GM23338 (cell line): ENCODE data around the gene DENND4A. TPM values are rescaled to one million over a fixed set of nuclear protein-coding genes. Genes with fewer than 3 reads are reported as not detected.

Experiments
- ATAC-seq: fragments of 200-7000 bp; cut with Tn5 transposase; 3 replicates; pipeline ENCODE4 v1.9.1; 2020
- DNase-seq: peaks from one replicate; pipeline ENCODE4 v3.0.0-alpha.2; 2015; ENCODE audit warnings: low spot score
- H2AFZ ChIP-seq: fragments of 200-600 bp; sonication (generic); 2 replicates; pipeline ENCODE4 v1.8.0; 2016; ENCODE audit warnings: antibody characterized with exemption, mild to moderate bottlenecking, moderate library complexity
- H3F3A ChIP-seq: fragments of 200-600 bp; sonication (generic); replicated peaks from 2 replicates; pipeline ENCODE4 v1.8.0; 2017; ENCODE audit warnings: antibody characterized with exemption, mixed run types, low read depth
- H3K27ac ChIP-seq: fragments of 200-600 bp; sonication (generic); 2 replicates; pipeline ENCODE4 v1.6.1; 2016; ENCODE audit warnings: low read depth
- H3K27me3 ChIP-seq: fragments of 200-600 bp; sonication (generic); 2 replicates; pipeline ENCODE4 v1.8.0; 2016; ENCODE audit warnings: mild to moderate bottlenecking, mixed run types, moderate library complexity; ENCODE audit not compliant: insufficient read depth
- H3K36me3 ChIP-seq: fragments of 200-600 bp; sonication (generic); 2 replicates; pipeline ENCODE4 v1.8.0; 2016; ENCODE audit warnings: mild to moderate bottlenecking; ENCODE audit not compliant: insufficient read depth
- H3K4me1 ChIP-seq: fragments of 200-600 bp; sonication (generic); 2 replicates; pipeline ENCODE4 v1.8.0; 2016; ENCODE audit warnings: mild to moderate bottlenecking, moderate library complexity; ENCODE audit not compliant: insufficient read depth
- H3K4me2 ChIP-seq: fragments of 200-600 bp; sonication (generic); 2 replicates; pipeline ENCODE4 v1.7.1; 2017; ENCODE audit warnings: mixed run types
- H3K4me3 ChIP-seq: fragments of 200-600 bp; sonication (generic); 2 replicates; pipeline ENCODE4 v1.6.1; 2016; ENCODE audit warnings: mixed run types
- H3K79me2 ChIP-seq: fragments of 200-600 bp; sonication (generic); replicated peaks from 2 replicates; pipeline ENCODE4 v1.8.0; 2017; ENCODE audit warnings: mild to moderate bottlenecking; ENCODE audit not compliant: insufficient read depth
- H3K9me2 ChIP-seq: fragments of 200-600 bp; sonication (generic); 2 replicates; pipeline ENCODE4 v1.8.0; 2017; ENCODE audit not compliant: insufficient read depth
- H4K20me1 ChIP-seq: fragments of 200-600 bp; sonication (generic); replicated peaks from 2 replicates; pipeline ENCODE4 v1.8.0; 2017; ENCODE audit warnings: mild to moderate bottlenecking; ENCODE audit not compliant: insufficient read depth
- H3K27ac Mint-ChIP-seq: 2 replicates; pipeline ENCODE4 v1.8.0; 2020; ENCODE audit warnings: inconsistent platforms, mild to moderate bottlenecking, moderate library complexity, mixed read lengths
- H3K27me3 Mint-ChIP-seq: 3 replicates; pipeline ENCODE4 v1.8.0; 2022; ENCODE audit warnings: low read depth, mild to moderate bottlenecking, moderate library complexity, mixed read lengths, inconsistent platforms; ENCODE audit not compliant: insufficient read depth, poor library complexity
- H3K36me3 Mint-ChIP-seq: 3 replicates; pipeline ENCODE4 v1.8.0; 2021; ENCODE audit warnings: low read depth, mild to moderate bottlenecking, inconsistent platforms, moderate library complexity, mixed read lengths
- H3K4me1 Mint-ChIP-seq: 3 replicates; pipeline ENCODE4 v1.8.0; 2020; ENCODE audit warnings: mild to moderate bottlenecking, inconsistent platforms, mixed read lengths
- H3K4me3 Mint-ChIP-seq: 3 replicates; pipeline ENCODE4 v1.8.0; 2021; ENCODE audit warnings: moderate library complexity, mild to moderate bottlenecking, inconsistent platforms, mixed read lengths
- H3K9me3 Mint-ChIP-seq: 3 replicates; pipeline ENCODE4 v1.8.0; 2020; ENCODE audit warnings: moderate library complexity, mild to moderate bottlenecking, inconsistent platforms, mixed read lengths
- CREB1 ChIP-seq: fragments of 250-450 bp; sonication (Bioruptor Pico); IDR thresholded peaks from 2 replicates; pipeline ENCODE4 v1.5.0; 2020; ENCODE audit warnings: low read depth, mild to moderate bottlenecking, moderate library complexity
- CTCF ChIP-seq, 2 experiments: fragments of 200-600 bp in 1 of 2; sonication (generic) in 1 of 2; conservative IDR thresholded peaks; 2 replicates each; pipeline versions ENCODE4 v1.5.1 to v1.6.1; 2016 to 2017; ENCODE audit warnings: antibody characterized with exemption in 2 of 2, low read depth in 2 of 2, mild to moderate bottlenecking in 2 of 2, moderate library complexity in 1 of 2
- EZH2 ChIP-seq: fragments of 200-600 bp; sonication (generic); IDR thresholded peaks from one replicate; pipeline ENCODE4 v1.8.0; 2017; ENCODE audit warnings: antibody characterized with exemption, mild to moderate bottlenecking, low read depth; ENCODE audit not compliant: unreplicated experiment
- EZH2phosphoT487 ChIP-seq: fragments of 200-600 bp; sonication (generic); IDR thresholded peaks from one replicate; pipeline ENCODE4 v1.8.1; 2018; ENCODE audit warnings: antibody characterized with exemption; ENCODE audit not compliant: unreplicated experiment
- JUNB ChIP-seq: IDR thresholded peaks from one replicate; pipeline ENCODE4 v1.6.1; 2016; ENCODE audit warnings: antibody characterized with exemption; ENCODE audit not compliant: unreplicated experiment
- NANOG ChIP-seq: IDR thresholded peaks from 2 replicates; pipeline ENCODE4 v1.6.1; 2016; ENCODE audit warnings: antibody characterized with exemption, borderline replicate concordance
- POLR2AphosphoS5 ChIP-seq: IDR thresholded peaks from 2 replicates; pipeline ENCODE4 v1.6.1; 2016; ENCODE audit warnings: antibody characterized with exemption, low read depth
- REST ChIP-seq: IDR thresholded peaks from one replicate; pipeline ENCODE4 v1.6.1; 2018; ENCODE audit warnings: antibody characterized with exemption; ENCODE audit not compliant: unreplicated experiment
- STAT1 ChIP-seq: IDR thresholded peaks from one replicate; pipeline ENCODE4 v1.6.1; 2016; ENCODE audit warnings: antibody characterized with exemption; ENCODE audit not compliant: unreplicated experiment
- ZNF114 ChIP-seq: fragments of 250-450 bp; sonication (Bioruptor Pico); IDR thresholded peaks from 2 replicates; pipeline ENCODE4 v1.5.0; 2020; ENCODE audit warnings: mild to moderate bottlenecking, moderate library complexity
- ZNF331 ChIP-seq: fragments of 250-450 bp; sonication (Bioruptor Pico); IDR thresholded peaks from 2 replicates; pipeline ENCODE4 v1.5.0; 2020; ENCODE audit warnings: low read depth, mild to moderate bottlenecking, moderate library complexity
- polyA plus RNA-seq: library from polyadenylated mRNA; unstranded; fragments of >200 nt; fragmentation: Nextera tagmentation; extraction: Ambion mirVana; gene quantifications from 2 replicates; pipeline ENCODE4 v1.2.1, GENCODE V29; 2016
- total RNA-seq: library from RNA; depleted of rRNA; stranded (reverse); fragments of >200 nt; shearing (Covaris generic); gene quantifications from 2 replicates; pipeline ENCODE4 v1.2.3, GENCODE V29; 2014
- TF ChIP-seq, protein P1 (sequence below): IDR thresholded peaks from 2 replicates; pipeline ENCODE4 v1.6.1; 2016; ENCODE audit warnings: antibody characterized with exemption
- TF ChIP-seq, protein P2 (sequence below): fragments of 250-450 bp; sonication (Bioruptor Pico); IDR thresholded peaks from 2 replicates; pipeline ENCODE4 v1.5.0; 2020; ENCODE audit warnings: mild to moderate bottlenecking, moderate library complexity

Gene DENND4A
- total and polyA plus RNA-seq, 2 experiments from 2014 or later, result 3.4 to 9.0 TPM

DNA sequence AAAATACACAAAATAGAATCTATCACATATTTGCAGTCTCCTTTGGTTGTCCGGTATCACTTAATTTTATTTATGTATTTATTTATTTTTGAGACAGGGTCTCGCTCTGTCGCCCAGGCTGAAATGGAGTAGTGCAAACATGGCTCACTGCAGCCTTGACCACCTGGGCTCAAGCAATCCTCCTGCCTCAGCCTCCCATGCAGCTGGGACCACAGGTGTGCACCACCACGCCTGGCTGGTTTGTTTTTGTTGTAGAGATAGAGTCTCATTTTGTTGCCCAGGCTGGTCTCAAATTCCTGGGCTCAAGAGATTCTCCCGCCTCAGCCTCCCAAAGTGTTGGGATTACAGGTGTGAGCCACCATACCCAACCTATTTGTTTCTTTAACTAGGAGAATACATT lies 33.9 kb downstream of the DENND4A start:
- no peaks in the 10 kb centered on the region for H3K27me3 ChIP-seq
- no peak overlapping the region for H2AFZ ChIP-seq
- no peak for DNase-seq
- no peaks in the 10 kb centered on the region for H4K20me1 ChIP-seq
- no peaks in the 10 kb centered on the region for H3K79me2 ChIP-seq
- Mint-ChIP-seq H3K27me3 (no peaks in the 10 kb centered on the region), H3K36me3 (no peaks in the 10 kb centered on the region), H3K9me3 (no peaks in the 10 kb centered on the region), H3K4me3 (no peak overlapping the region), H3K27ac (no peak overlapping the region), H3K4me1 (no peaks in the 10 kb centered on the region)
- no peak for TF ChIP-seq POLR2AphosphoS5
- TF ChIP-seq, protein P1, sequence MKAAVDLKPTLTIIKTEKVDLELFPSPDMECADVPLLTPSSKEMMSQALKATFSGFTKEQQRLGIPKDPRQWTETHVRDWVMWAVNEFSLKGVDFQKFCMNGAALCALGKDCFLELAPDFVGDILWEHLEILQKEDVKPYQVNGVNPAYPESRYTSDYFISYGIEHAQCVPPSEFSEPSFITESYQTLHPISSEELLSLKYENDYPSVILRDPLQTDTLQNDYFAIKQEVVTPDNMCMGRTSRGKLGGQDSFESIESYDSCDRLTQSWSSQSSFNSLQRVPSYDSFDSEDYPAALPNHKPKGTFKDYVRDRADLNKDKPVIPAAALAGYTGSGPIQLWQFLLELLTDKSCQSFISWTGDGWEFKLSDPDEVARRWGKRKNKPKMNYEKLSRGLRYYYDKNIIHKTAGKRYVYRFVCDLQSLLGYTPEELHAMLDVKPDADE, result no peak
- TF ChIP-seq JUNB, result no peak
- TF ChIP-seq ZNF114, result no peak
- no peak for TF ChIP-seq EZH2phosphoT487
- TF ChIP-seq REST, result no peak
- no peak for TF ChIP-seq ZNF331 (CRISPR knock-in tag)
- no peak for TF ChIP-seq EZH2
- no peak for TF ChIP-seq CTCF (conservative IDR thresholded peaks at IDR 0.05; ENCODE audit: low read depth in 2 of 2)
- TF ChIP-seq, protein P2, sequence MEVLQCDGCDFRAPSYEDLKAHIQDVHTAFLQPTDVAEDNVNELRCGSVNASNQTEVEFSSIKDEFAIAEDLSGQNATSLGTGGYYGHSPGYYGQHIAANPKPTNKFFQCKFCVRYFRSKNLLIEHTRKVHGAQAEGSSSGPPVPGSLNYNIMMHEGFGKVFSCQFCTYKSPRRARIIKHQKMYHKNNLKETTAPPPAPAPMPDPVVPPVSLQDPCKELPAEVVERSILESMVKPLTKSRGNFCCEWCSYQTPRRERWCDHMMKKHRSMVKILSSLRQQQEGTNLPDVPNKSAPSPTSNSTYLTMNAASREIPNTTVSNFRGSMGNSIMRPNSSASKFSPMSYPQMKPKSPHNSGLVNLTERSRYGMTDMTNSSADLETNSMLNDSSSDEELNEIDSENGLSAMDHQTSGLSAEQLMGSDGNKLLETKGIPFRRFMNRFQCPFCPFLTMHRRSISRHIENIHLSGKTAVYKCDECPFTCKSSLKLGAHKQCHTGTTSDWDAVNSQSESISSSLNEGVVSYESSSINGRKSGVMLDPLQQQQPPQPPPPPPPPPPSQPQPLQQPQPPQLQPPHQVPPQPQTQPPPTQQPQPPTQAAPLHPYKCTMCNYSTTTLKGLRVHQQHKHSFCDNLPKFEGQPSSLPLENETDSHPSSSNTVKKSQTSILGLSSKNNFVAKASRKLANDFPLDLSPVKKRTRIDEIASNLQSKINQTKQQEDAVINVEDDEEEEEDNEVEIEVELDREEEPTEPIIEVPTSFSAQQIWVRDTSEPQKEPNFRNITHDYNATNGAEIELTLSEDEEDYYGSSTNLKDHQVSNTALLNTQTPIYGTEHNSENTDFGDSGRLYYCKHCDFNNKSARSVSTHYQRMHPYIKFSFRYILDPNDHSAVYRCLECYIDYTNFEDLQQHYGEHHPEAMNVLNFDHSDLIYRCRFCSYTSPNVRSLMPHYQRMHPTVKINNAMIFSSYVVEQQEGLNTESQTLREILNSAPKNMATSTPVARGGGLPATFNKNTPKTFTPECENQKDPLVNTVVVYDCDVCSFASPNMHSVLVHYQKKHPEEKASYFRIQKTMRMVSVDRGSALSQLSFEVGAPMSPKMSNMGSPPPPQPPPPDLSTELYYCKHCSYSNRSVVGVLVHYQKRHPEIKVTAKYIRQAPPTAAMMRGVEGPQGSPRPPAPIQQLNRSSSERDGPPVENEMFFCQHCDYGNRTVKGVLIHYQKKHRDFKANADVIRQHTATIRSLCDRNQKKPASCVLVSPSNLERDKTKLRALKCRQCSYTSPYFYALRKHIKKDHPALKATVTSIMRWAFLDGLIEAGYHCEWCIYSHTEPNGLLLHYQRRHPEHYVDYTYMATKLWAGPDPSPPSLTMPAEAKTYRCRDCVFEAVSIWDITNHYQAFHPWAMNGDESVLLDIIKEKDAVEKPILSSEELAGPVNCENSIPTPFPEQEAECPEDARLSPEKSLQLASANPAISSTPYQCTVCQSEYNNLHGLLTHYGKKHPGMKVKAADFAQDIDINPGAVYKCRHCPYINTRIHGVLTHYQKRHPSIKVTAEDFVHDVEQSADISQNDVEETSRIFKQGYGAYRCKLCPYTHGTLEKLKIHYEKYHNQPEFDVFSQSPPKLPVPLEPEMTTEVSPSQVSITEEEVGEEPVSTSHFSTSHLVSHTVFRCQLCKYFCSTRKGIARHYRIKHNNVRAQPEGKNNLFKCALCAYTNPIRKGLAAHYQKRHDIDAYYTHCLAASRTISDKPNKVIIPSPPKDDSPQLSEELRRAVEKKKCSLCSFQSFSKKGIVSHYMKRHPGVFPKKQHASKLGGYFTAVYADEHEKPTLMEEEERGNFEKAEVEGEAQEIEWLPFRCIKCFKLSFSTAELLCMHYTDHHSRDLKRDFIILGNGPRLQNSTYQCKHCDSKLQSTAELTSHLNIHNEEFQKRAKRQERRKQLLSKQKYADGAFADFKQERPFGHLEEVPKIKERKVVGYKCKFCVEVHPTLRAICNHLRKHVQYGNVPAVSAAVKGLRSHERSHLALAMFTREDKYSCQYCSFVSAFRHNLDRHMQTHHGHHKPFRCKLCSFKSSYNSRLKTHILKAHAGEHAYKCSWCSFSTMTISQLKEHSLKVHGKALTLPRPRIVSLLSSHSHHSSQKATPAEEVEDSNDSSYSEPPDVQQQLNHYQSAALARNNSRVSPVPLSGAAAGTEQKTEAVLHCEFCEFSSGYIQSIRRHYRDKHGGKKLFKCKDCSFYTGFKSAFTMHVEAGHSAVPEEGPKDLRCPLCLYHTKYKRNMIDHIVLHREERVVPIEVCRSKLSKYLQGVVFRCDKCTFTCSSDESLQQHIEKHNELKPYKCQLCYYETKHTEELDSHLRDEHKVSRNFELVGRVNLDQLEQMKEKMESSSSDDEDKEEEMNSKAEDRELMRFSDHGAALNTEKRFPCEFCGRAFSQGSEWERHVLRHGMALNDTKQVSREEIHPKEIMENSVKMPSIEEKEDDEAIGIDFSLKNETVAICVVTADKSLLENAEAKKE (CRISPR knock-in tag), result no peak
- TF ChIP-seq CREB1 (CRISPR knock-in tag), result no peak
- TF ChIP-seq NANOG, result no peak
- TF ChIP-seq STAT1, result no peak
- H3K36me3 ChIP-seq, result no peaks in the 10 kb centered on the region
- H3K4me3 ChIP-seq, result no peak overlapping the region
- H3K4me1 ChIP-seq, result no peaks in the 10 kb centered on the region
- no peaks in the 10 kb centered on the region for H3F3A ChIP-seq
- no peak for ATAC-seq
- H3K4me2 ChIP-seq, result no peak overlapping the region
- H3K9me2 ChIP-seq, result no peaks in the 10 kb centered on the region
- no peak overlapping the region for H3K27ac ChIP-seq
